ENCODE data around the gene EIF3B.

DNA sequence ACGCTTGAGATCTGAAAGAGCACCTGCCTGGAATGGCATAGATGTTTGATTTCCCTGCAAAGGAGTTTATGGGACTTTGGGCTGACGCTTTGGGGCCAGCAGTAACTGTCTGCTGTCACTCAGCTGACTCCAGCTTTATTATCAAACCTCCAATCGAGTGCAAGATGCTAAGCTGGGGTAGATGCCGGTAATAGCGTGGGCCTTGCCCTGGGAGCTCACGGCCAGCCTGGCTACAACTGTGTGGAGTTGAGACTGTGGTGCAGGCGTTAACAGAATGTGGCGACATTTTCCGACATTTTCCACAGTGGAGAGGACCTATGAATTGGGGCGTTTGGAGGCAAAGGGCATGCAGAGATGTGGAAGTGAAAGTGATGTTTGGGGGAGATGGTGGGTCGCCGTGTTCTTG lies 50.1 kb downstream of the EIF3B start:
- TF ChIP-seq, protein P1, sequence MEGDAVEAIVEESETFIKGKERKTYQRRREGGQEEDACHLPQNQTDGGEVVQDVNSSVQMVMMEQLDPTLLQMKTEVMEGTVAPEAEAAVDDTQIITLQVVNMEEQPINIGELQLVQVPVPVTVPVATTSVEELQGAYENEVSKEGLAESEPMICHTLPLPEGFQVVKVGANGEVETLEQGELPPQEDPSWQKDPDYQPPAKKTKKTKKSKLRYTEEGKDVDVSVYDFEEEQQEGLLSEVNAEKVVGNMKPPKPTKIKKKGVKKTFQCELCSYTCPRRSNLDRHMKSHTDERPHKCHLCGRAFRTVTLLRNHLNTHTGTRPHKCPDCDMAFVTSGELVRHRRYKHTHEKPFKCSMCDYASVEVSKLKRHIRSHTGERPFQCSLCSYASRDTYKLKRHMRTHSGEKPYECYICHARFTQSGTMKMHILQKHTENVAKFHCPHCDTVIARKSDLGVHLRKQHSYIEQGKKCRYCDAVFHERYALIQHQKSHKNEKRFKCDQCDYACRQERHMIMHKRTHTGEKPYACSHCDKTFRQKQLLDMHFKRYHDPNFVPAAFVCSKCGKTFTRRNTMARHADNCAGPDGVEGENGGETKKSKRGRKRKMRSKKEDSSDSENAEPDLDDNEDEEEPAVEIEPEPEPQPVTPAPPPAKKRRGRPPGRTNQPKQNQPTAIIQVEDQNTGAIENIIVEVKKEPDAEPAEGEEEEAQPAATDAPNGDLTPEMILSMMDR (IDR thresholded peaks at IDR 0.05 in 8 of 11, conservative IDR thresholded peaks at IDR 0.05 in 3 of 11): no peak
- no peak for TF ChIP-seq POLR2A (IDR thresholded peaks at IDR 0.05)

Data from spleen (tissue), 7 donors.